Ovary (tissue), 3 donors: ENCODE measurements around the gene OR2V1.

Experiments used
- CTCF ChIP-seq, 3 donors: fragments of 450-650 bp in 2 of 3; fragments of 200-600 bp in 1 of 3; IDR thresholded peaks; one replicate each; pipeline versions ENCODE4 v1.5.1 to v1.8.0; 2016 to 2022; ENCODE audit warnings: antibody characterized with exemption in 3 of 3, mild to moderate bottlenecking in 1 of 3
- POLR2A ChIP-seq: fragments of 450-650 bp; IDR thresholded peaks from one replicate; pipeline ENCODE4 v1.6.1; 2017; ENCODE audit warnings: antibody characterized with exemption, mild to moderate bottlenecking, moderate library complexity
- donor health status: DM: no; HTN: no; CAD: no.

DNA sequence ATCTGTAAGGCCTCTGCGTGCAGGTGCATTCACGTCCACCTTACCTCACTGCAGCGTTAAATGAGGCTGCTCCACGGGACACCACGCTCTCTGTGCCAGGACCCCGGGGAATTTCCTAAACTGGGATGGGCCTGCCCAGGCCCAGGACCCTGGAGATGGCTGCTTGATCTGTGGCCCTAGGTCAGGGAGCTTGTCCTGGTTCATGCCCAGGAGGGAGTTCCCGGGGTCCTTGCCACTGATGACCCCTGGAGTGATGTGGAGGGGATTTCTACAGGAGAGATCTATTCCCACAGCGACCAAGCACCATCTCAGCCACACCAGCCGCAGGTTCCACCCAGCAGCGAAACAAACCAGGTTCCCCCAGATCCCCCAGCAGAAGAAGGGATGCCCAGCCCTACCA lies 3.5 kb downstream of the OR2V1 start:
- TF ChIP-seq CTCF (IDR thresholded peaks at IDR 0.05) (no peak), POLR2A (no peak)
